HG03342 (cell line): Measurements from ENCODE around the gene OR9Q1.
"Not testable (repeated sequence)": the region's sequence is repeated elsewhere in the genome, so short reads cannot be mapped to it uniquely, and the experiment has no call there.

ENCODE experiments used
- ATAC-seq: cut with Tn5 transposase; IDR thresholded peaks from one replicate; pipeline ENCODE4 v1.9.1; 2021; ENCODE audit warnings: mild to moderate bottlenecking, moderate library complexity; ENCODE audit not compliant: unreplicated experiment

Gene OR9Q1

DNA sequence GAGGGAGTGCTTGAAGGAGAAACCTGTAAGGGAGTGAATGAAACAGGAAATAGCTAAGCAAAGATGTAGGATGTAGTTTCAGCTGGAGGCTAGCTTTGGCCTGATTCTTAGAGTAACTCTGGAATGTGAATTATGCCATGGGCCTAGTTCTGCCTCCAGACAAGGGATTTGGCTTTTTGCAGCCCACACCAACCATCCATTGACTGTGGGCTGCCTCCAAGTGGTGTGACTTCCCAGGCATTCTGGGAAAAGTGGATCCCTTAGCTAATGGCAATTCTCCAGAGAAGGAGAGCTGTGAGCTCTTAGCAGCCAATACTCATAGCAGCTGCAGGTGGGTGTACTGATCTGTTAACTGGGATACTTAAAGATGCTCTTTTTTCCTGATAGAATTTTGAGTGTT, 103.7 kb downstream of the OR9Q1 start:
- no peak for ATAC-seq

DNA sequence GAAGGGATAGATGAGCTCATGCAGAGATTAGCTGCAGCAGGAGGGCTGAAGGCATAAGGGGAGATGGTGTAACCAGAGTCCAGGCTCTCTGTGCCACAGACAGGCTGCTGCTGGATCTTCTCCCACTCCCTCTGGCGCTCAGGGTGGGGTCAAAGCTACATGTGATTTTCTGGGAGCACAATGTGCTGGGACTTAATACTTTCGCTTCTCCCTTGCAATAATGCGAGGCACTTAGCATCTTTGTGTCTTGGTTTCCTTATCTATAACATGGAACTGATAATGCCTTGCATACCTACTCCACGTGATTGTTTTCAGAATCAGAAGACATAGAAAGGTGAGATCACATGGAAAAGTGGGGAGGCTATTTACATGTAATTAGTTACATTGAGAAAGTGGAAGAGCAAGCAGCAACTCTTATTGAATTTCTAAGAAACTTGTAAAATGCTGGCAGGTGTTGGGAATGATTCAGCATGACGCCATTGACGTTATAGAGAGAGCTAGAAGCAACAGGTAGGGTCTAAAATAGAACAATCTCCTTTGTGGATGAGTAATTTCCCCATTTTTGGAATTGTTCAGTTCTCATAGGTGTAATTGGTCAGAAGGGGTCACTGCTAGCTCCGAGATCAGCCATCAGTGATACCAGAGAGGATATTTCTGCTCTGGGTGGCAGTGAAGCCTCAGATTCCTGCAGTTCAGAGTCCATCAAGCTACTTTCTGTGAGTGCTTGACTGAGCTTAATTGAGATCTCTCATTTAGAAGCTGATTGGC, 109.8 kb downstream of the OR9Q1 start:
- no peak for ATAC-seq

DNA sequence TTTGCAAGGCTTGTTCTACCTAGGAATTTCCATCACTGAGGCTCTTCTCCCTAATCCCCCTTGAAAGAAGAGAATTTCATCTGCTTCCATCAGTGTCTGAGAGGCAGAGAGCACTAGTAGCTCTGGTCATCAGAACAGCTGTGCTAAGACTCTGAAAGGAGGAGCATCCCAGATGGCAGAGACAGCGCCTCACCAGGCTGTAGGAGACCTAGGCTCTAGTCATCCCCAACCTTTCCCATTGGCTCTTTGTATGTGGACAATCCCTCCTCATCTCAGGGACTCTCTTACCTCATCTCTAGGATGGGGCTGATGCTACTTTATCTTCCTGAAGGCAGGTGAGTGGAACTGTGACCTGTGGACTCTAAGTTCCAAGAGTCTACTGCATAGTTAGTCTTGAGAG, 110.5 kb downstream of the OR9Q1 start:
- no peak for ATAC-seq

DNA sequence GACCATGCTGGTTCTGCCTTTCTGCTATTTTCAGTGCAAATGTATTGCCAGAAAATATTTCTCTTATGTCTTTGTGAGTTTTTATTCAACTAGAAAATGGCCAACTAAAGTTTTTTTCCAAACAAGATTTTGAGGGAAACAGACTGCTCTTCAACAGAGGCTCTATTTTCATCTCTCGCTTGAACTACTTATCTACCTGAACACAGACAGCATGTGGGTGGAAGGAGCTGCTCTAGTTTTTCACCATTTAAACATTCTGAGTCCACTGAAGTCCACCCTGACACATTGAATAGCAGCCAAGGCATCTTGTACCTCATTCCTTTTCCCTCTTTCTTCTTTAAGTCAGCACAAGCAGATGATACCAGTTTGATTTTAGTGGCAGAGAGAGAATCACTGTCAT, 111.5 kb downstream of the OR9Q1 start:
- no peak for ATAC-seq

- ATAC-seq: no peak
These were observed 119.1 kb downstream of the OR9Q1 start for GRCh38 chr11:58142761-58143160.

DNA sequence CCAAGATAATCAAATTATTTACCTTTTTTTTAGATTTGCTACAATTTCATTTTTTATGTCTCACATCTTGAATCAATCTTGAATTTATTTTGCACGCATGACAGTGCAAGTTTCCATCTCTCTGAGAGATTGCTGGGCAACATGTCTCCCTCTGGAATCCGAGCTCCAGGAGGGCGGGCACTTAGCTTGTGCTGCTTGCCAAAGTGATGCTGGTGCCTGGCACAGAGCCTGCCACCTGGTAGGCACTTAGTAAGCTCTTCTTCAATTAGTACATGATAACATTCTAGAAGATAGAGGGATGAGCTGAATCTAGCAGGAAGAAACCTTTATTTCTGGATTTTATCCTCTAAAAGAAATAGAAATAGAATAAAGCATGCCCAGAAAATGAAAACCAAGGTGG, 129.1 kb downstream of the OR9Q1 start:
- ATAC-seq: no peak

DNA sequence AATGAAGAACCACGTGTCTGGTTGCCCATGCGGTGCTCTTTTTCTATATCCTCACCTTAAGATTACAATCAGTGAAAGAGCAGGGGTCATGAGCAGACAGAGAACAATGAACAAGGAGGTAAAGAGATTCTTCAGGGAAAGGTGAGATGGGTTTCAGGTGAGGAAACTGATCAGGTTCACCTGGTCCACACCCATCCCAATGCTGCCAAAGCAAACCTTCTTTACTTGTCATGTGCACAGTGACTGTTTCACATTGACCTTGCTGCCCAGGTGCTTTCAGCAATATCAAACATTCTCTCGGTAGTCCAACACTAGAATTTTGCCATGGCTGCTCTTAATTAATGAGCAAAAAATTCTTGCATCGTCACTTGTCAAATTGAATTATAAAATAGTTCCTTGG, 140.7 kb downstream of the OR9Q1 start:
- no peak for ATAC-seq

DNA sequence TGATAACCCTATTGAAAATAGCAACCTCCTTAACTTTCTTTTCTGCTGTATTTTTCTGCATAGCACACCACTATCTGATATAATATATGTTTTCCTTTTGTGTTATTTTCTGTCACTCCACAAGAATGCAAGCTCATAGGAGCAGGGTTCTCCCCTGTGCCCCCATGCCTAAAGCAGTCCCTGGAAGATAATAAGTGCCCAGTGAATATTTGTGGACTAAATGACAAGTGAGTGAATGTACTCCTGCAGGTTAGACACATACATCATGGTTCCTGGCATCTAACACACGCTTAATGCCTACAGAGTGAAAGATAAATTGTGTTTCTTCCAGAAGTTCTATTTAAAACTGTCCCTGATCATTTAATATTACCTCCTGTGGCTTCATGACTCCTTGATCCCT, 141.3 kb downstream of the OR9Q1 start:
- no peak for ATAC-seq

- no peak for ATAC-seq
These were observed 141.9 kb downstream of the OR9Q1 start for GRCh38 chr11:58165504-58166106.

DNA sequence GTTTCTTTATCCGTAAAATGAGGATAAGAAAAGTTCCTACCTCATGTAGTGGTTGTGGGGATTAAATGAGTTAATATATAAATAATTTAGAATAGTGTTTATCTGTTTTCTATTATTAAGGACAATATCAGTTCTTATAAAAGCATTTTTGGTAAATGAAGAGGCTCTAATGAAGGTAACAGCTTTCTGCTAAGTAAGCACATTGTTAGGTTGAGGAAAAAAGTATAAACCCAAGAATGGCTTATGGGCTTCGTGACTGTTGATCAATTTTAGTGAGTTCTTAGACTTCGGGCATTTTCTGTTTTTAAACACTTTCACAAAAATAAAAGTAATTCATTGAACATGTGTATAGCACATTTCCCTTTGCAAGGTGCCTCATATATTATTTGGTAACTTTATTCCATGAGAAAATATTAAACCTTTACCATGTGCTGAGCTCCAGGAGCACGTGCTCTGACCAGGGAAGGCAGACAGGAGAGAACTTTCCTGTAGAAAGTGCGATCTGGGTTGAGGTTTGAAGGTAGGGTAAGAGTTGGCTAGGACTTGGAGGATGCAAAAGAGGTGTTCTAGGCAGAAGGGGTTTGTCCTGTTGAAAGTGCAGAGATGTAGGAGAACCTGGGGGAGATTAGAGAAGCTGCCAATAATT, 153.9 kb downstream of the OR9Q1 start:
- ATAC-seq: no peak

DNA sequence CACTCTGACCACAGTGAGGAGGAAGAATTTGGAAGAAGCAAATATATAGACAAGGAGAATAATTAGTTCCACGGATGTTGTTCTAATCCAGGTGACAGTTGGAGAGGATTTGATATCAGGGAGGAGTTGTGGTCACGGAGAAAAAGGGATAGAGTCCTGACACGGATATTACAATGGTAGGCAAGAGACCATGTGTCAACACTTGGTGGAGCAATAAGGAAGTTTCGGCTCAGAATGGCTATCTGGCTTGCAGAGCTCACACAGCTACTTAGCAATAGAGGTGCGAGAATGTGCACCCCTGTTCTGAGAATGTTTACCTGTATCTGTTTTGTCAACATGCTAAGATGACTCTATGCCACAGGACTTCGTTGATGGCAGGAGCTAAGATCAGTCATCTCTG, 154.8 kb downstream of the OR9Q1 start:
- ATAC-seq: no peak

DNA sequence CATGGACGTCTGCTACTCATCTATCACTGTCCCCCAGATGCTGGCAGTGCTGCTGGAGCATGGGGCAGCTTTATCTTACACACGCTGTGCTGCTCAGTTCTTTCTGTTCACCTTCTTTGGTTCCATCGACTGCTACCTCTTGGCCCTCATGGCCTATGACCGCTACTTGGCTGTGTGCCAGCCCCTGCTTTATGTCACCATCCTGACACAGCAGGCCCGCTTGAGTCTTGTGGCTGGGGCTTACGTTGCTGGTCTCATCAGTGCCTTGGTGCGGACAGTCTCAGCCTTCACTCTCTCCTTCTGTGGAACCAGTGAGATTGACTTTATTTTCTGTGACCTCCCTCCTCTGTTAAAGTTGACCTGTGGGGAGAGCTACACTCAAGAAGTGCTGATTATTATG, 156.0 kb downstream of the OR9Q1 start:
- ATAC-seq: no peak

DNA sequence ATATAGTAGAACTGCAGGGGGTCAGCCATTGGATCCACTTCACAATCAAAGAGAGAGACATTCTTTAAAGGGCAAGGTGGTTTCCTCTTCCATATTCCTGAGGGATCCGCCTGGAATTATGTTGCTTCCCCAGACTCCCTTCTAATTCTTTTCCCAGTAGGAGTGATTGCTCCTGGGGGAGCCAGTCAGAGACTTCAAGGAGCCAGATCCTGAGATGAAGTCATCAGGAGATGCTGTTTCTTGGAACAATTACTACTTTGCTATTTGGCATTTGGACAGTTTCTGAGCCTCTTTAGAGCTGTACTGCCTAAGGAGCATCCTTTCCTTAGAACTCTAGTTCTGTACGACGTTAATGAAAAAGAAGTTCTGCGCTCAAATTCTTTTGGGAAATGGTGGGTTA, 163.3 kb downstream of the OR9Q1 start:
- ATAC-seq: no peak

DNA sequence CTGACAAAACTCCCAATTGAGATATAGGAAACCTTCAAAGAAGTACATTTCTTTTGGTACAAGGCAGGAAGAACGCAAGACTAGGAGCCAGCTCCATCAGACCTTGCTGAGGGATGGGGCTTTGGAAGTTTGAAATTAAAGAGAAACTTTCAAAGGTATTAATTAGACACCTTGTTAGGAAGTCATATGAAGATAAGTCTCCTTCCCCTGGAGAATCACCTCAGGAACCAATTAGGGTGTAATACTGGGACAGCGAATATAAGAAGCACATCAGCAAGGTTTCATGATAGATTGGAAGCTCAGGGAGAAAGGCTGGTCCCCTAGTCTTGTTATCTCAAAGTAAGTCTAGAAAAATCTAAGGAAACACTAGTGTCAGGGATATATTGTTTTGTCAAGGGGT, 165.1 kb downstream of the OR9Q1 start, which contains the start of gene OR9Q2:
Gene OR9Q2 (plus strand): TSS at position 301 of the 400 bp plus-strand sequence. CDS start 1,421 bp downstream, outside the sequence.
- ATAC-seq: no peak

DNA sequence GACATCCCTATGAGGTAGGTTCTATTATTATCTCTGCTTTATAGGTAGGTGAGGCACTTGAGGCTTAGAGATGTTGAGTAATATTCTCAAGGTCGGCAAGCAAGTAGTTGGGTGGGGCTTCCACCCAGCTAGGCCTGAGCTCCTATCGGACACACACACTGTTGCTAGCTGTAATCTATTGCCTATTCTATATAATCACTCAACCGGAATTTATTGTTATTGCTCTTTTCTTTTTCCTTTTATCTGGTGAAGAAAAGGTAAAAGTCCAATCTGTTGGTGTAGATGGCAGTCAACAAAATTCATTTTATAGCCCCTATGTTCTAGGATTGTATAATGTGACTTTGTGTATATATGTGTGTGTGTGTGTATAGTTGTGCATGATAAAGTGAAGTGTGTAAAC, 168.5 kb downstream of the OR9Q1 start:
- no peak for ATAC-seq

- ATAC-seq: no peak
These were observed 169.7 kb downstream of the OR9Q1 start for GRCh38 chr11:58193391-58193790.

DNA sequence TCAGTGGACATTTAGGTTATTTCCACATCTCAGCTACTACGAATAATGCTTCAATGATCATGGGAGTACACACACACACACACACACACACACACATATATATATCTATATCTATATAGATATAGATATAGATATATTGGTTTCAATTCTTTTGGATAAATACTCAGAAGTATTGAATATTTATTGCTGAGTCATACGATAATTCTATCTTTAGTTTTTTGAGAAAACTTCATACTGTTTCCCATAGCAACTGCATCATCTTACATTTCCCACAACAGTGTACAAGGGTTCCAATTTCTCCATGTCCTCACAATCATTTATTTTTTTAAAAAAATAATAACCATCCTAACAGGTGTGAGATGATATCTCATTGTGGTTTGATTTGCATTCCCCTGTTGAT, 172.3 kb downstream of the OR9Q1 start:
- ATAC-seq: no peak

DNA sequence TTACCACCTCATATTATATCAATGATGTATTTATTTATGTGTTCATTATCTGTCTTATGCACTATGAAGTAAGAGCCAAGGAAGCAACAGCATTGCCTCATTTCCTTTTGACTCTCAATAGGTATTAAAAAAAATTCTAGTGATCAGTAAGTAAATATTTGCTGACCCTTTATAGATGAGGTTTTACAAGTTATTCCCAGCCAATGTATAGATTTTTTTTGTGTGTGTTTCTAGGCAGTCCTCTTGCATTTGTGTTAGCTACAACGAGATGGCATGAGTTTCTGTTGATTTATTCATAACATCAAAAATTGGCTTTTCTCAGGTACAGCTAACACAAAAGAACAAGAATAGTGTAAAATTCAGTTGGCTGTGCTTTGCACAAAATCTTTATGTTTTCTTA, 175.6 kb downstream of the OR9Q1 start:
- no peak for ATAC-seq

GRCh38 chr11:58204042-58204441, 180.4 kb downstream of the OR9Q1 start, which contains the start of gene OR1S2:
Gene OR1S2 (minus strand): TSS chr11:58204142. CDS start chr11:58204142, 0 bp downstream.
- ATAC-seq: no peak

GRCh38 chr11:58212420-58212819, 188.7 kb downstream of the OR9Q1 start, which contains the start of gene OR1S1:
Gene OR1S1 (plus strand): TSS chr11:58212720.
- not testable (repeated sequence) for ATAC-seq

- no peak for ATAC-seq
These were observed 192.8 kb downstream of the OR9Q1 start for GRCh38 chr11:58216476-58216875.

- ATAC-seq: no peak
These were observed 199.0 kb downstream of the OR9Q1 start for GRCh38 chr11:58222721-58223120.
